K562 (cell line): ENCODE measurements around the gene ARHGEF3. TPM values are rescaled to one million over a fixed set of nuclear protein-coding genes. Genes with fewer than 3 reads are reported as not detected.

Experiments
- ATAC-seq: fragments of 200-7000 bp; cut with Tn5 transposase; 3 replicates; pipeline ENCODE4 v1.9.1; 2020; ENCODE audit warnings: moderate library complexity
- BruUV-seq: library from RNA; stranded (reverse); fragments of 400-500 nt; replicated peaks from 2 replicates; lab custom pipeline; 2021; lab: Mats Ljungman, UMichigan
- CTCF ChIA-PET: fragments of 300-600 bp; formaldehyde crosslinking; extraction: SDS; loops from one replicate; lab custom pipeline; 2021; ENCODE audit warnings: low intra/inter-chr PET ratio; lab: Yijun Ruan, JAX
- POLR2A ChIA-PET: fragments of 300-600, 350-650 bp; sonication (Branson Sonifier 250); formaldehyde crosslinking; extraction: SDS; loops from one replicate; lab custom pipeline; 2021; ENCODE audit warnings: antibody characterized with exemption, inconsistent platforms; lab: Yijun Ruan, JAX
- DNase-seq, 4 experiments: peaks; one replicate each; pipeline versions ENCODE4 v3.0.0 to v3.0.0-alpha.2; 2011 to 2018; ENCODE audit warnings: low spot score in 3 of 4, mixed read lengths in 3 of 4; ENCODE audit errors: extremely low read depth in 1 of 4
- FAIRE-seq: peaks from 2 replicates; lab custom pipeline; 2011; peaks lifted over from hg19 to GRCh38; lab: Jason Lieb, UNC
- H2AFZ ChIP-seq: 2 replicates; pipeline ENCODE4 v1.6.0; 2011; ENCODE audit warnings: low read depth, low read length, control low read depth, inconsistent platforms
- H3K27ac ChIP-seq: fragments of 200-600 bp; 3 replicates; pipeline ENCODE4 v1.8.0; 2011; ENCODE audit warnings: low read depth, mild to moderate bottlenecking, control low read depth, inconsistent platforms, low read length, moderate library complexity, mixed read lengths; ENCODE audit errors: extremely low read depth
- H3K27me3 ChIP-seq, 2 experiments: fragments of 300-600 bp in 1 of 2; 2 replicates in 1 of 2; 3 replicates in 1 of 2; pipeline versions ENCODE4 v1.6.0 to v1.8.0; 2011; ENCODE audit warnings: inconsistent platforms in 2 of 2, low read length in 2 of 2, mild to moderate bottlenecking in 1 of 2, mixed read lengths in 1 of 2, moderate library complexity in 1 of 2; ENCODE audit not compliant: control insufficient read depth in 2 of 2, insufficient read depth in 2 of 2
- H3K36me3 ChIP-seq: fragments of 300-600 bp; 3 replicates; pipeline ENCODE4 v1.8.0; 2011; ENCODE audit warnings: mild to moderate bottlenecking, low read length, inconsistent platforms; ENCODE audit not compliant: control insufficient read depth, insufficient read depth
- H3K4me1 ChIP-seq, 2 experiments: fragments of 200-600 bp in 1 of 2; replicated peaks in 1 of 2; 2 replicates in 1 of 2; 3 replicates in 1 of 2; pipeline versions ENCODE4 v1.5.1 to v1.8.0; 2011; ENCODE audit warnings: inconsistent platforms in 2 of 2, low read length in 2 of 2, mild to moderate bottlenecking in 1 of 2, mixed read lengths in 1 of 2, moderate library complexity in 1 of 2; ENCODE audit not compliant: control insufficient read depth in 2 of 2, insufficient read depth in 2 of 2
- H3K4me2 ChIP-seq: 2 replicates; pipeline ENCODE4 v1.6.1; 2011; ENCODE audit warnings: low read length, control low read depth, inconsistent platforms, mixed read lengths; ENCODE audit not compliant: insufficient read depth
- H3K4me3 ChIP-seq: fragments of 200-600 bp; sonication (generic), shearing (Covaris generic); 2 replicates; pipeline ENCODE4 v1.5.1; 2016; ENCODE audit warnings: control low read depth, inconsistent platforms
- H3K79me2 ChIP-seq: fragments of 200-600 bp; 3 replicates; pipeline ENCODE4 v1.8.0; 2011; ENCODE audit warnings: low read length, inconsistent platforms; ENCODE audit not compliant: control insufficient read depth, insufficient read depth
- H3K9ac ChIP-seq, 2 experiments: 2 replicates each; pipeline versions ENCODE4 v1.6.0 to v1.6.1; 2011; ENCODE audit warnings: low read depth in 2 of 2, low read length in 2 of 2, control low read depth in 1 of 2, inconsistent platforms in 1 of 2, mild to moderate bottlenecking in 1 of 2, mixed read lengths in 1 of 2; ENCODE audit not compliant: insufficient read depth in 1 of 2
- H3K9me1 ChIP-seq: one replicate; pipeline ENCODE4 v1.6.0; 2011; ENCODE audit warnings: inconsistent platforms, mild to moderate bottlenecking, low read length, moderate library complexity; ENCODE audit not compliant: control insufficient read depth, insufficient read depth
- H3K9me3 ChIP-seq: replicated peaks from 2 replicates; pipeline ENCODE4 v1.5.1; 2011; ENCODE audit warnings: low read depth, low read length, inconsistent platforms; ENCODE audit not compliant: control insufficient read depth, insufficient read depth
- H4K20me1 ChIP-seq: replicated peaks from 2 replicates; pipeline ENCODE4 v1.6.1; 2011; ENCODE audit warnings: low read length, inconsistent platforms, mixed read lengths; ENCODE audit not compliant: control insufficient read depth, insufficient read depth
- CBX8 ChIP-seq: fragments of 200-600 bp; sonication (generic); IDR thresholded peaks from 2 replicates; pipeline ENCODE4 v1.6.1; 2012; ENCODE audit warnings: borderline replicate concordance, mixed run types, low read depth, mild to moderate bottlenecking, moderate library complexity, mixed read lengths, low read length, control low read depth, inconsistent platforms; ENCODE audit not compliant: poor library complexity, severe bottlenecking; ENCODE audit errors: extremely low read depth
- HLTF ChIP-seq: fragments of 450-650 bp; IDR thresholded peaks from 2 replicates; pipeline ENCODE4 v1.6.1; 2016
- KLF16 ChIP-seq: IDR thresholded peaks from 2 replicates; pipeline ENCODE4 v1.6.1; 2016; ENCODE audit warnings: antibody characterized with exemption
- MAFG ChIP-seq: fragments of 450-650 bp; conservative IDR thresholded peaks from 2 replicates; pipeline ENCODE4 v1.6.1; 2016; ENCODE audit warnings: missing genetic modification characterization, missing compliant biosample characterization
- NFXL1 ChIP-seq: fragments of 450-650 bp; formaldehyde crosslinking; IDR thresholded peaks from 2 replicates; pipeline ENCODE4 v1.4.0; 2021; ENCODE audit warnings: mild to moderate bottlenecking
- WGBS: fragments of 100-300 bp; shearing (Covaris generic); methylation state at CpG from one replicate; pipeline ENCODE4 v1.1.6; 2016; ENCODE audit warnings: low coverage, mixed read lengths; ENCODE audit not compliant: insufficient coverage; ENCODE audit errors: missing lambda C conversion rate; 5-methylcytosine and 5-hydroxymethylcytosine counted together
- in situ Hi-C: fragments of 300-500 bp; cut with MboI; formaldehyde crosslinking; loops from 4 replicates; pipeline ENCODE4 v1.15.0; 2018; ENCODE audit warnings: inconsistent platforms, mixed read lengths
- intact Hi-C: fragments of 100-400 bp; cut with micrococcal nuclease; formaldehyde crosslinking; loops from 2 replicates; pipeline ENCODE4 v1.14.2; 2022
- polyA plus RNA-seq, 8 experiments: library from polyadenylated mRNA; depleted of rRNA in 4 of 8; stranded (reverse) in 5 of 8; unstranded in 3 of 8; fragments of >200 nt; fragmentation: Nextera tagmentation in 2 of 8; fragmentation: Illumina TruSeq in 1 of 8; extraction: Ambion mirVana in 2 of 8; extraction: Trizol in 1 of 8; gene quantifications; 2 replicates each; pipeline versions ENCODE4 v1.2.1 to v1.2.3, GENCODE V29; 2011 to 2014; ENCODE audit warnings: inconsistent platforms in 1 of 8, missing spikeins in 1 of 8
- total RNA-seq, 7 experiments: library from RNA; depleted of rRNA in 6 of 7; stranded (reverse); fragments of >200 nt in 6 of 7; fragmentation: Illumina TruSeq in 2 of 7; extraction: Trizol in 2 of 7; gene quantifications; 2 replicates each; pipeline versions ENCODE4 v1.2.1 to v1.2.3, GENCODE V29; 2011 to 2021; ENCODE audit warnings: low replicate concordance in 1 of 7
- TF ChIP-seq, protein P1 (sequence below): IDR thresholded peaks from 2 replicates; pipeline ENCODE4 v1.6.1; 2014; ENCODE audit warnings: antibody characterized with exemption
- TF ChIP-seq, protein P2 (sequence below): sonication (generic); formaldehyde crosslinking; IDR thresholded peaks from 2 replicates; pipeline ENCODE4 v1.8.0; 2022; ENCODE audit warnings: mild to moderate bottlenecking, low read depth, missing genetic modification reagents
- TF ChIP-seq, protein P3 (sequence below): fragments of 250-450 bp; sonication (Bioruptor Pico); IDR thresholded peaks from 2 replicates; pipeline ENCODE4 v1.4.0; 2020
- TF ChIP-seq, protein P4 (sequence below), 3 experiments: fragments of 200-800 bp in 1 of 3; fragments of 250-450 bp in 1 of 3; fragments of 450-650 bp in 1 of 3; sonication (Bioruptor Pico) in 1 of 3; sonication (Bioruptor generic) in 1 of 3; formaldehyde crosslinking in 1 of 3; IDR thresholded peaks; 2 replicates each; pipeline versions ENCODE4 v1.6.1 to v1.8.0; 2016 to 2022; ENCODE audit warnings: mild to moderate bottlenecking in 2 of 3, missing genetic modification characterization in 2 of 3, missing compliant biosample characterization in 1 of 3, moderate library complexity in 1 of 3

Gene ARHGEF3
- total and polyA plus RNA-seq, 9 of the 15 experiments (the other 6 are each of a cell fraction or from before 2014, with no cell fraction given), result 0.77 to 2.7 (median 1.4) TPM

DNA sequence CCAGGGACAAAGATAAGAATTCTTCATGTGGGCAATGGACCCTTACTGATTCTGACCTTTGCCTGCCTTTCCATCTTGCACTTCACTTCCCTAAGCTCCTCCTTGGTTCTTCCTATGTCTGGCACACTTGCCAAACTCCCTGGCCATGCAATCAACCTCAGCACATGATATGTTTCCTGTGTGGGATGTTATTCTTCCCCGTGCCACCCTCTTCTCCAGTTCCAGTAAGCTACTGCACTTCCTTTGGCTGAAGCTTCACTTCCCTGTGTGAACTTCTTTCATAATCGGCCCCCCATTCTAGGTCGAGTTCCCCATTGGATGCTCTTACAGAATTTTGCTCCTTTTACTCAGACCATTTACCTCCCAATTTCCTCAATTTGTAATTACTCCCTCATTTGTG lies 108.0 kb downstream of the ARHGEF3 start:
- FAIRE-seq (no peak), ATAC-seq (no peak), DNase-seq (no peak)
- Histone ChIP-seq H3K27me3 (no peaks in the 10 kb centered on the region), H3K4me3 (no peak overlapping the region), H3K4me2 (no peak overlapping the region), H2AFZ (no peak overlapping the region), H3K9me1 (no peaks in the 10 kb centered on the region), H3K27ac (no peak overlapping the region), H3K4me1 (no peaks in the 10 kb centered on the region), H4K20me1 (no peaks in the 10 kb centered on the region), H3K9ac (no peak overlapping the region), H3K79me2 (no peaks in the 10 kb centered on the region), H3K9me3 (no peaks in the 10 kb centered on the region), H3K36me3 (no peaks in the 10 kb centered on the region)
- CTCF ChIA-PET, result no interaction called here
- in situ Hi-C loops (no loop called here), intact Hi-C loops (no loop called here)
- 0% methylated on average over 3 of the region's 3 CpGs for WGBS
- POLR2A ChIA-PET, result no interaction called here
- BruUV-seq, result no TSS peak
- TF ChIP-seq, protein P1, sequence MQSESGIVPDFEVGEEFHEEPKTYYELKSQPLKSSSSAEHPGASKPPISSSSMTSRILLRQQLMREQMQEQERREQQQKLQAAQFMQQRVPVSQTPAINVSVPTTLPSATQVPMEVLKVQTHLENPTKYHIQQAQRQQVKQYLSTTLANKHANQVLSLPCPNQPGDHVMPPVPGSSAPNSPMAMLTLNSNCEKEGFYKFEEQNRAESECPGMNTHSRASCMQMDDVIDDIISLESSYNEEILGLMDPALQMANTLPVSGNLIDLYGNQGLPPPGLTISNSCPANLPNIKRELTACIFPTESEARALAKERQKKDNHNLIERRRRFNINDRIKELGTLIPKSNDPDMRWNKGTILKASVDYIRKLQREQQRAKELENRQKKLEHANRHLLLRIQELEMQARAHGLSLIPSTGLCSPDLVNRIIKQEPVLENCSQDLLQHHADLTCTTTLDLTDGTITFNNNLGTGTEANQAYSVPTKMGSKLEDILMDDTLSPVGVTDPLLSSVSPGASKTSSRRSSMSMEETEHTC, result no peak
- TF ChIP-seq, protein P2, sequence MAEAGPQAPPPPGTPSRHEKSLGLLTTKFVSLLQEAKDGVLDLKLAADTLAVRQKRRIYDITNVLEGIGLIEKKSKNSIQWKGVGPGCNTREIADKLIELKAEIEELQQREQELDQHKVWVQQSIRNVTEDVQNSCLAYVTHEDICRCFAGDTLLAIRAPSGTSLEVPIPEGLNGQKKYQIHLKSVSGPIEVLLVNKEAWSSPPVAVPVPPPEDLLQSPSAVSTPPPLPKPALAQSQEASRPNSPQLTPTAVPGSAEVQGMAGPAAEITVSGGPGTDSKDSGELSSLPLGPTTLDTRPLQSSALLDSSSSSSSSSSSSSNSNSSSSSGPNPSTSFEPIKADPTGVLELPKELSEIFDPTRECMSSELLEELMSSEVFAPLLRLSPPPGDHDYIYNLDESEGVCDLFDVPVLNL (CRISPR knock-in tag), result no peak
- TF ChIP-seq, protein P3, sequence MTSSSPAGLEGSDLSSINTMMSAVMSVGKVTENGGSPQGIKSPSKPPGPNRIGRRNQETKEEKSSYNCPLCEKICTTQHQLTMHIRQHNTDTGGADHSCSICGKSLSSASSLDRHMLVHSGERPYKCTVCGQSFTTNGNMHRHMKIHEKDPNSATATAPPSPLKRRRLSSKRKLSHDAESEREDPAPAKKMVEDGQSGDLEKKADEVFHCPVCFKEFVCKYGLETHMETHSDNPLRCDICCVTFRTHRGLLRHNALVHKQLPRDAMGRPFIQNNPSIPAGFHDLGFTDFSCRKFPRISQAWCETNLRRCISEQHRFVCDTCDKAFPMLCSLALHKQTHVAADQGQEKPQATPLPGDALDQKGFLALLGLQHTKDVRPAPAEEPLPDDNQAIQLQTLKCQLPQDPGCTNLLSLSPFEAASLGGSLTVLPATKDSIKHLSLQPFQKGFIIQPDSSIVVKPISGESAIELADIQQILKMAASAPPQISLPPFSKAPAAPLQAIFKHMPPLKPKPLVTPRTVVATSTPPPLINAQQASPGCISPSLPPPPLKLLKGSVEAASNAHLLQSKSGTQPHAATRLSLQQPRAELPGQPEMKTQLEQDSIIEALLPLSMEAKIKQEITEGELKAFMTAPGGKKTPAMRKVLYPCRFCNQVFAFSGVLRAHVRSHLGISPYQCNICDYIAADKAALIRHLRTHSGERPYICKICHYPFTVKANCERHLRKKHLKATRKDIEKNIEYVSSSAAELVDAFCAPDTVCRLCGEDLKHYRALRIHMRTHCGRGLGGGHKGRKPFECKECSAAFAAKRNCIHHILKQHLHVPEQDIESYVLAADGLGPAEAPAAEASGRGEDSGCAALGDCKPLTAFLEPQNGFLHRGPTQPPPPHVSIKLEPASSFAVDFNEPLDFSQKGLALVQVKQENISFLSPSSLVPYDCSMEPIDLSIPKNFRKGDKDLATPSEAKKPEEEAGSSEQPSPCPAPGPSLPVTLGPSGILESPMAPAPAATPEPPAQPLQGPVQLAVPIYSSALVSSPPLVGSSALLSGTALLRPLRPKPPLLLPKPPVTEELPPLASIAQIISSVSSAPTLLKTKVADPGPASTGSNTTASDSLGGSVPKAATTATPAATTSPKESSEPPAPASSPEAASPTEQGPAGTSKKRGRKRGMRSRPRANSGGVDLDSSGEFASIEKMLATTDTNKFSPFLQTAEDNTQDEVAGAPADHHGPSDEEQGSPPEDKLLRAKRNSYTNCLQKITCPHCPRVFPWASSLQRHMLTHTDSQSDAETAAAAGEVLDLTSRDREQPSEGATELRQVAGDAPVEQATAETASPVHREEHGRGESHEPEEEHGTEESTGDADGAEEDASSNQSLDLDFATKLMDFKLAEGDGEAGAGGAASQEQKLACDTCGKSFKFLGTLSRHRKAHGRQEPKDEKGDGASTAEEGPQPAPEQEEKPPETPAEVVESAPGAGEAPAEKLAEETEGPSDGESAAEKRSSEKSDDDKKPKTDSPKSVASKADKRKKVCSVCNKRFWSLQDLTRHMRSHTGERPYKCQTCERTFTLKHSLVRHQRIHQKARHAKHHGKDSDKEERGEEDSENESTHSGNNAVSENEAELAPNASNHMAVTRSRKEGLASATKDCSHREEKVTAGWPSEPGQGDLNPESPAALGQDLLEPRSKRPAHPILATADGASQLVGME (CRISPR knock-in tag), result no peak
- TF ChIP-seq, protein P4, sequence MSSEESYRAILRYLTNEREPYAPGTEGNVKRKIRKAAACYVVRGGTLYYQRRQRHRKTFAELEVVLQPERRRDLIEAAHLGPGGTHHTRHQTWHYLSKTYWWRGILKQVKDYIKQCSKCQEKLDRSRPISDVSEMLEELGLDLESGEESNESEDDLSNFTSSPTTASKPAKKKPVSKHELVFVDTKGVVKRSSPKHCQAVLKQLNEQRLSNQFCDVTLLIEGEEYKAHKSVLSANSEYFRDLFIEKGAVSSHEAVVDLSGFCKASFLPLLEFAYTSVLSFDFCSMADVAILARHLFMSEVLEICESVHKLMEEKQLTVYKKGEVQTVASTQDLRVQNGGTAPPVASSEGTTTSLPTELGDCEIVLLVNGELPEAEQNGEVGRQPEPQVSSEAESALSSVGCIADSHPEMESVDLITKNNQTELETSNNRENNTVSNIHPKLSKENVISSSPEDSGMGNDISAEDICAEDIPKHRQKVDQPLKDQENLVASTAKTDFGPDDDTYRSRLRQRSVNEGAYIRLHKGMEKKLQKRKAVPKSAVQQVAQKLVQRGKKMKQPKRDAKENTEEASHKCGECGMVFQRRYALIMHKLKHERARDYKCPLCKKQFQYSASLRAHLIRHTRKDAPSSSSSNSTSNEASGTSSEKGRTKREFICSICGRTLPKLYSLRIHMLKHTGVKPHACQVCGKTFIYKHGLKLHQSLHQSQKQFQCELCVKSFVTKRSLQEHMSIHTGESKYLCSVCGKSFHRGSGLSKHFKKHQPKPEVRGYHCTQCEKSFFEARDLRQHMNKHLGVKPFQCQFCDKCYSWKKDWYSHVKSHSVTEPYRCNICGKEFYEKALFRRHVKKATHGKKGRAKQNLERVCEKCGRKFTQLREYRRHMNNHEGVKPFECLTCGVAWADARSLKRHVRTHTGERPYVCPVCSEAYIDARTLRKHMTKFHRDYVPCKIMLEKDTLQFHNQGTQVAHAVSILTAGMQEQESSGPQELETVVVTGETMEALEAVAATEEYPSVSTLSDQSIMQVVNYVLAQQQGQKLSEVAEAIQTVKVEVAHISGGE (CRISPR knock-in tag; IDR thresholded peaks at IDR 0.05), result no peak
- no peak for TF ChIP-seq HLTF
- no peak for TF ChIP-seq NFXL1 (CRISPR knock-in tag)
- no peak for TF ChIP-seq KLF16
- no peak for TF ChIP-seq CBX8
- no peak for TF ChIP-seq MAFG (tag)
